ENCODE data around the gene RTF2. TPM values are rescaled to one million over a fixed set of nuclear protein-coding genes. Genes with fewer than 3 reads are reported as not detected.

The RTF2 gene
- total RNA-seq, 1 donor from 2014 or later = 79.9 TPM

GRCh38 chr20:56426926-56427325 is 41.5 kb upstream of the RTF2 start:
- DNase-seq (ENCODE audit: low spot score) = no peak
- peaks cover 3% of the 10 kb centered on the region for H3K27me3 Mint-ChIP-seq (ENCODE audit: unreplicated experiment)
- peaks cover 25% of the 10 kb centered on the region for H3K4me1 Mint-ChIP-seq (ENCODE audit: unreplicated experiment)
- H3K4me3 Mint-ChIP-seq (ENCODE audit: unreplicated experiment) = no peak overlapping the region
- peaks cover 4% of the 10 kb centered on the region for H3K36me3 Mint-ChIP-seq (ENCODE audit: low read depth, unreplicated experiment)
- no peak for TF ChIP-seq CTCF (IDR thresholded peaks at IDR 0.05; ENCODE audit: unreplicated experiment)
- no peak overlapping the region for H3K27ac Mint-ChIP-seq (ENCODE audit: unreplicated experiment)
- no peaks in the 10 kb centered on the region for H3K9me3 Mint-ChIP-seq (ENCODE audit: unreplicated experiment)

GRCh38 chr20:56427797-56428196 is 40.6 kb upstream of the RTF2 start:
- Mint-ChIP-seq H3K4me3 (ENCODE audit: unreplicated experiment) (no peak overlapping the region), H3K9me3 (ENCODE audit: unreplicated experiment) (no peaks in the 10 kb centered on the region), H3K4me1 (ENCODE audit: unreplicated experiment) (peaks cover 17% of the 10 kb centered on the region), H3K27me3 (ENCODE audit: unreplicated experiment) (peaks cover 3% of the 10 kb centered on the region), H3K36me3 (ENCODE audit: low read depth, unreplicated experiment) (peaks cover 4% of the 10 kb centered on the region), H3K27ac (ENCODE audit: unreplicated experiment) (no peak overlapping the region)
- DNase-seq (ENCODE audit: low spot score) = no peak
- TF ChIP-seq CTCF (IDR thresholded peaks at IDR 0.05; ENCODE audit: unreplicated experiment) = no peak

- TF ChIP-seq CTCF (IDR thresholded peaks at IDR 0.05; ENCODE audit: unreplicated experiment) = no peak
- Mint-ChIP-seq H3K4me1 (ENCODE audit: unreplicated experiment) (peaks cover 16% of the 10 kb centered on the region), H3K27ac (ENCODE audit: unreplicated experiment) (no peak overlapping the region), H3K27me3 (ENCODE audit: unreplicated experiment) (peaks cover 5% of the 10 kb centered on the region), H3K4me3 (ENCODE audit: unreplicated experiment) (no peak overlapping the region), H3K9me3 (ENCODE audit: unreplicated experiment) (no peaks in the 10 kb centered on the region), H3K36me3 (ENCODE audit: low read depth, unreplicated experiment) (peaks cover 4% of the 10 kb centered on the region)
- DNase-seq (ENCODE audit: low spot score) = no peak
These were observed 40.0 kb upstream of the RTF2 start for GRCh38 chr20:56428410-56428809.

GRCh38 chr20:56428881-56429280 is 39.5 kb upstream of the RTF2 start:
- Mint-ChIP-seq H3K4me1 (ENCODE audit: unreplicated experiment) (peaks cover 16% of the 10 kb centered on the region), H3K27me3 (ENCODE audit: unreplicated experiment) (peaks cover 5% of the 10 kb centered on the region), H3K27ac (ENCODE audit: unreplicated experiment) (no peak overlapping the region), H3K9me3 (ENCODE audit: unreplicated experiment) (no peaks in the 10 kb centered on the region), H3K36me3 (ENCODE audit: low read depth, unreplicated experiment) (peaks cover 4% of the 10 kb centered on the region), H3K4me3 (ENCODE audit: unreplicated experiment) (no peak overlapping the region)
- no peak for DNase-seq (ENCODE audit: low spot score)
- TF ChIP-seq CTCF (IDR thresholded peaks at IDR 0.05; ENCODE audit: unreplicated experiment) = no peak

GRCh38 chr20:56429502-56429901 is 38.9 kb upstream of the RTF2 start:
- no peak for TF ChIP-seq CTCF (IDR thresholded peaks at IDR 0.05; ENCODE audit: unreplicated experiment)
- Mint-ChIP-seq H3K9me3 (ENCODE audit: unreplicated experiment) (no peaks in the 10 kb centered on the region), H3K27me3 (ENCODE audit: unreplicated experiment) (peaks cover 5% of the 10 kb centered on the region), H3K27ac (ENCODE audit: unreplicated experiment) (no peak overlapping the region), H3K4me1 (ENCODE audit: unreplicated experiment) (peaks cover 16% of the 10 kb centered on the region), H3K4me3 (ENCODE audit: unreplicated experiment) (peak overlapping the region; percentile 42), H3K36me3 (ENCODE audit: low read depth, unreplicated experiment) (peaks cover 4% of the 10 kb centered on the region)
- DNase-seq (ENCODE audit: low spot score) = no peak

Measured in endothelial cell (in vitro differentiated cells).